HepG2 (cell line): Measurements from ENCODE around the gene NCOA6. TPM values are rescaled to one million over a fixed set of nuclear protein-coding genes. Genes with fewer than 3 reads are reported as not detected.

ENCODE experiments used
- ELF3 ChIP-seq: IDR thresholded peaks from 2 replicates; pipeline ENCODE4 v1.6.1; 2016; ENCODE audit warnings: missing genetic modification reagents, missing compliant biosample characterization
- FOXJ3 ChIP-seq: sonication (generic); formaldehyde crosslinking; IDR thresholded peaks from 2 replicates; pipeline ENCODE4 v1.4.0; 2020; ENCODE audit warnings: missing genetic modification reagents, mild to moderate bottlenecking, borderline replicate concordance
- JUN ChIP-seq: sonication (generic); formaldehyde crosslinking; IDR thresholded peaks from 2 replicates; pipeline ENCODE4 v1.4.0; 2020; ENCODE audit warnings: mild to moderate bottlenecking, missing genetic modification reagents
- MBNL3 ChIP-seq: fragments of 250-450 bp; sonication (Bioruptor Pico); conservative IDR thresholded peaks from 2 replicates; pipeline ENCODE4 v1.8.0; 2022; ENCODE audit warnings: mild to moderate bottlenecking, inconsistent platforms
- SETDB1 ChIP-seq: sonication (generic); formaldehyde crosslinking; IDR thresholded peaks from 2 replicates; pipeline ENCODE4 v1.5.1; 2020; ENCODE audit warnings: missing genetic modification reagents, mild to moderate bottlenecking, borderline replicate concordance
- ZNF225 ChIP-seq: sonication (generic); formaldehyde crosslinking; IDR thresholded peaks from 2 replicates; pipeline ENCODE4 v1.4.0; 2020; ENCODE audit warnings: mild to moderate bottlenecking, missing genetic modification reagents
- ZNF7 ChIP-seq: IDR thresholded peaks from 2 replicates; pipeline ENCODE4 v1.6.1; 2016; ENCODE audit warnings: missing biosample characterization, missing genetic modification reagents
- ZNF709 ChIP-seq: sonication (generic); formaldehyde crosslinking; IDR thresholded peaks from 2 replicates; pipeline ENCODE4 v1.5.0; 2020; ENCODE audit warnings: mild to moderate bottlenecking, missing genetic modification reagents
- polyA plus RNA-seq, 8 experiments: library from polyadenylated mRNA; depleted of rRNA in 3 of 8; stranded (reverse) in 7 of 8; unstranded in 1 of 8; fragments of >200 nt; fragmentation: Illumina TruSeq in 4 of 8; extraction: Trizol in 4 of 8; gene quantifications; 2 replicates each; pipeline versions ENCODE4 v1.2.1 to v1.2.3, GENCODE V29; 2011 to 2016; ENCODE audit warnings: low read depth in 4 of 8, missing spikeins in 1 of 8, mixed read lengths in 1 of 8; ENCODE audit not compliant: insufficient read depth in 1 of 8
- total RNA-seq, 5 experiments: library from RNA; depleted of rRNA; stranded (reverse); fragments of >200 nt; fragmentation: Illumina TruSeq; extraction: Trizol; gene quantifications; 2 replicates each; pipeline ENCODE4 v1.2.3, GENCODE V29; 2016; ENCODE audit warnings: low read depth in 1 of 5
- TF ChIP-seq, protein P1 (sequence below): sonication (generic); formaldehyde crosslinking; conservative IDR thresholded peaks from 2 replicates; pipeline ENCODE4 v1.8.0; 2022; ENCODE audit warnings: low read depth, missing genetic modification reagents
- TF ChIP-seq, protein P2 (sequence below): sonication (generic); formaldehyde crosslinking; IDR thresholded peaks from 2 replicates; pipeline ENCODE4 v1.8.1; 2023; ENCODE audit warnings: mild to moderate bottlenecking, missing genetic modification reagents
- TF ChIP-seq, protein P3 (sequence below): IDR thresholded peaks from 2 replicates; pipeline ENCODE4 v1.6.1; 2016; ENCODE audit warnings: low read depth, borderline replicate concordance
- TF ChIP-seq, protein P4 (sequence below): IDR thresholded peaks from 2 replicates; pipeline ENCODE4 v1.6.1; 2016; ENCODE audit warnings: missing genetic modification reagents, missing compliant biosample characterization
- TF ChIP-seq, protein P5 (sequence below): sonication (generic); formaldehyde crosslinking; IDR thresholded peaks from 2 replicates; pipeline ENCODE4 v1.4.0; 2020; ENCODE audit warnings: missing genetic modification reagents, borderline replicate concordance
- TF ChIP-seq, protein P6 (sequence below): sonication (generic); formaldehyde crosslinking; IDR thresholded peaks from 2 replicates; pipeline ENCODE4 v1.5.0; 2020; ENCODE audit warnings: mild to moderate bottlenecking, missing genetic modification reagents, borderline replicate concordance
- TF ChIP-seq, protein P7 (sequence below): sonication (generic); formaldehyde crosslinking; IDR thresholded peaks from 2 replicates; pipeline ENCODE4 v1.4.0; 2020; ENCODE audit warnings: missing genetic modification reagents, borderline replicate concordance

Gene NCOA6
- total and polyA plus RNA-seq, 2 of the 13 experiments (the other 11 are each of a cell fraction or from before 2014, with no cell fraction given), result 11.2 to 29.3 TPM

DNA sequence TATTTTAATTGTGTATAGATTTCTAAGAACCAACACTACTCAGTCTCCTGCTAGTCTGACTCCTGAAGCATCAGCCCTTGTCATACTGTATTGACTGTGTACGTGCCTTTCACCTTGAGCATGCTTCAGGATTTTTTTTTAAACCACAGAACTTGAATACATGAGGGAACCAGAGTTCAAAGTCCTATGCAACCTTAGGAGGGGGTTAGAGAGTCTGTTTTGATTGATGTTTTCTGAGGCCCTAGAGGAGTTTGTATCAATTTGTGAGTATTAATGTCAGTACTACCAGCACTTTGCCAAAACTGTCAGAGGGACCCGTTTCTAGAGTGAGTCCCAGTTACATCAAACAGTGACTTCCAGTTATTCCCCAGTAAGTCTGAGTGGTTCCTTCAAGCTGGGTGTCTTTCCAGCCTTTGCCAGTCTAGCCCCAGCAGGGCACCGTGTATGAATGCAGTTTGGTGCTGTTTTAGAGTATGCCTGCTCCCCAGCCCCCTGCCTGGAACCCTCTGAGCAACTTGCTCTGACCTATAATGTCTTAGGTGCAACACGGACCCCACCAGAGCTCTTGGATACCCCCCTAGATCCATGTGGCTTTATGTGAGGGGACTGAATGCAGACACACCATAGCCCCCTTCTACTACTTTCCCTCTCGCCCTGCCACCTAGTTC is 112.8 kb downstream of the NCOA6 start (continued):
- TF ChIP-seq MBNL3 (CRISPR knock-in tag) (0 out of 2 replicates have a peak, but pooled peaks have one; percentile 75), ELF3 (CRISPR knock-in tag) (peak; percentile 74), JUN (CRISPR knock-in tag) (no peak), FOXJ3 (CRISPR knock-in tag) (0 out of 2 replicates have a peak, but pooled peaks have one; percentile 34), ZNF225 (no peak), SETDB1 (CRISPR knock-in tag) (no peak), ZNF7 (CRISPR knock-in tag) (peak; percentile 83), ZNF709 (no peak)
- TF ChIP-seq, protein P1, sequence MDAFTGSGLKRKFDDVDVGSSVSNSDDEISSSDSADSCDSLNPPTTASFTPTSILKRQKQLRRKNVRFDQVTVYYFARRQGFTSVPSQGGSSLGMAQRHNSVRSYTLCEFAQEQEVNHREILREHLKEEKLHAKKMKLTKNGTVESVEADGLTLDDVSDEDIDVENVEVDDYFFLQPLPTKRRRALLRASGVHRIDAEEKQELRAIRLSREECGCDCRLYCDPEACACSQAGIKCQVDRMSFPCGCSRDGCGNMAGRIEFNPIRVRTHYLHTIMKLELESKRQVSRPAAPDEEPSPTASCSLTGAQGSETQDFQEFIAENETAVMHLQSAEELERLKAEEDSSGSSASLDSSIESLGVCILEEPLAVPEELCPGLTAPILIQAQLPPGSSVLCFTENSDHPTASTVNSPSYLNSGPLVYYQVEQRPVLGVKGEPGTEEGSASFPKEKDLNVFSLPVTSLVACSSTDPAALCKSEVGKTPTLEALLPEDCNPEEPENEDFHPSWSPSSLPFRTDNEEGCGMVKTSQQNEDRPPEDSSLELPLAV (CRISPR knock-in tag), result no peak
- TF ChIP-seq, protein P2, sequence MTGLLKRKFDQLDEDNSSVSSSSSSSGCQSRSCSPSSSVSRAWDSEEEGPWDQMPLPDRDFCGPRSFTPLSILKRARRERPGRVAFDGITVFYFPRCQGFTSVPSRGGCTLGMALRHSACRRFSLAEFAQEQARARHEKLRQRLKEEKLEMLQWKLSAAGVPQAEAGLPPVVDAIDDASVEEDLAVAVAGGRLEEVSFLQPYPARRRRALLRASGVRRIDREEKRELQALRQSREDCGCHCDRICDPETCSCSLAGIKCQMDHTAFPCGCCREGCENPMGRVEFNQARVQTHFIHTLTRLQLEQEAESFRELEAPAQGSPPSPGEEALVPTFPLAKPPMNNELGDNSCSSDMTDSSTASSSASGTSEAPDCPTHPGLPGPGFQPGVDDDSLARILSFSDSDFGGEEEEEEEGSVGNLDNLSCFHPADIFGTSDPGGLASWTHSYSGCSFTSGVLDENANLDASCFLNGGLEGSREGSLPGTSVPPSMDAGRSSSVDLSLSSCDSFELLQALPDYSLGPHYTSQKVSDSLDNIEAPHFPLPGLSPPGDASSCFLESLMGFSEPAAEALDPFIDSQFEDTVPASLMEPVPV (CRISPR knock-in tag), result no peak
- TF ChIP-seq, protein P3, sequence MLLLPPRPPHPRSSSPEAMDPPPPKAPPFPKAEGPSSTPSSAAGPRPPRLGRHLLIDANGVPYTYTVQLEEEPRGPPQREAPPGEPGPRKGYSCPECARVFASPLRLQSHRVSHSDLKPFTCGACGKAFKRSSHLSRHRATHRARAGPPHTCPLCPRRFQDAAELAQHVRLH (CRISPR knock-in tag), result no peak
- TF ChIP-seq, protein P4, sequence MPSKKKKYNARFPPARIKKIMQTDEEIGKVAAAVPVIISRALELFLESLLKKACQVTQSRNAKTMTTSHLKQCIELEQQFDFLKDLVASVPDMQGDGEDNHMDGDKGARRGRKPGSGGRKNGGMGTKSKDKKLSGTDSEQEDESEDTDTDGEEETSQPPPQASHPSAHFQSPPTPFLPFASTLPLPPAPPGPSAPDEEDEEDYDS (CRISPR knock-in tag), result peak; percentile 69
- TF ChIP-seq, protein P5, sequence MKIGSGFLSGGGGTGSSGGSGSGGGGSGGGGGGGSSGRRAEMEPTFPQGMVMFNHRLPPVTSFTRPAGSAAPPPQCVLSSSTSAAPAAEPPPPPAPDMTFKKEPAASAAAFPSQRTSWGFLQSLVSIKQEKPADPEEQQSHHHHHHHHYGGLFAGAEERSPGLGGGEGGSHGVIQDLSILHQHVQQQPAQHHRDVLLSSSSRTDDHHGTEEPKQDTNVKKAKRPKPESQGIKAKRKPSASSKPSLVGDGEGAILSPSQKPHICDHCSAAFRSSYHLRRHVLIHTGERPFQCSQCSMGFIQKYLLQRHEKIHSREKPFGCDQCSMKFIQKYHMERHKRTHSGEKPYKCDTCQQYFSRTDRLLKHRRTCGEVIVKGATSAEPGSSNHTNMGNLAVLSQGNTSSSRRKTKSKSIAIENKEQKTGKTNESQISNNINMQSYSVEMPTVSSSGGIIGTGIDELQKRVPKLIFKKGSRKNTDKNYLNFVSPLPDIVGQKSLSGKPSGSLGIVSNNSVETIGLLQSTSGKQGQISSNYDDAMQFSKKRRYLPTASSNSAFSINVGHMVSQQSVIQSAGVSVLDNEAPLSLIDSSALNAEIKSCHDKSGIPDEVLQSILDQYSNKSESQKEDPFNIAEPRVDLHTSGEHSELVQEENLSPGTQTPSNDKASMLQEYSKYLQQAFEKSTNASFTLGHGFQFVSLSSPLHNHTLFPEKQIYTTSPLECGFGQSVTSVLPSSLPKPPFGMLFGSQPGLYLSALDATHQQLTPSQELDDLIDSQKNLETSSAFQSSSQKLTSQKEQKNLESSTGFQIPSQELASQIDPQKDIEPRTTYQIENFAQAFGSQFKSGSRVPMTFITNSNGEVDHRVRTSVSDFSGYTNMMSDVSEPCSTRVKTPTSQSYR (CRISPR knock-in tag), result peak; percentile 51; the same call in 1 of the 2 replicates
- TF ChIP-seq, protein P6, sequence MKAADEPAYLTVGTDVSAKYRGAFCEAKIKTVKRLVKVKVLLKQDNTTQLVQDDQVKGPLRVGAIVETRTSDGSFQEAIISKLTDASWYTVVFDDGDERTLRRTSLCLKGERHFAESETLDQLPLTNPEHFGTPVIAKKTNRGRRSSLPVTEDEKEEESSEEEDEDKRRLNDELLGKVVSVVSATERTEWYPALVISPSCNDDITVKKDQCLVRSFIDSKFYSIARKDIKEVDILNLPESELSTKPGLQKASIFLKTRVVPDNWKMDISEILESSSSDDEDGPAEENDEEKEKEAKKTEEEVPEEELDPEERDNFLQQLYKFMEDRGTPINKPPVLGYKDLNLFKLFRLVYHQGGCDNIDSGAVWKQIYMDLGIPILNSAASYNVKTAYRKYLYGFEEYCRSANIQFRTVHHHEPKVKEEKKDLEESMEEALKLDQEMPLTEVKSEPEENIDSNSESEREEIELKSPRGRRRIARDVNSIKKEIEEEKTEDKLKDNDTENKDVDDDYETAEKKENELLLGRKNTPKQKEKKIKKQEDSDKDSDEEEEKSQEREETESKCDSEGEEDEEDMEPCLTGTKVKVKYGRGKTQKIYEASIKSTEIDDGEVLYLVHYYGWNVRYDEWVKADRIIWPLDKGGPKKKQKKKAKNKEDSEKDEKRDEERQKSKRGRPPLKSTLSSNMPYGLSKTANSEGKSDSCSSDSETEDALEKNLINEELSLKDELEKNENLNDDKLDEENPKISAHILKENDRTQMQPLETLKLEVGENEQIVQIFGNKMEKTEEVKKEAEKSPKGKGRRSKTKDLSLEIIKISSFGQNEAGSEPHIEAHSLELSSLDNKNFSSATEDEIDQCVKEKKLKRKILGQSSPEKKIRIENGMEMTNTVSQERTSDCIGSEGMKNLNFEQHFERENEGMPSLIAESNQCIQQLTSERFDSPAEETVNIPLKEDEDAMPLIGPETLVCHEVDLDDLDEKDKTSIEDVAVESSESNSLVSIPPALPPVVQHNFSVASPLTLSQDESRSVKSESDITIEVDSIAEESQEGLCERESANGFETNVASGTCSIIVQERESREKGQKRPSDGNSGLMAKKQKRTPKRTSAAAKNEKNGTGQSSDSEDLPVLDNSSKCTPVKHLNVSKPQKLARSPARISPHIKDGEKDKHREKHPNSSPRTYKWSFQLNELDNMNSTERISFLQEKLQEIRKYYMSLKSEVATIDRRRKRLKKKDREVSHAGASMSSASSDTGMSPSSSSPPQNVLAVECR (CRISPR knock-in tag), result peak; percentile 14; the same call in 1 of the 2 replicates
- TF ChIP-seq, protein P7, sequence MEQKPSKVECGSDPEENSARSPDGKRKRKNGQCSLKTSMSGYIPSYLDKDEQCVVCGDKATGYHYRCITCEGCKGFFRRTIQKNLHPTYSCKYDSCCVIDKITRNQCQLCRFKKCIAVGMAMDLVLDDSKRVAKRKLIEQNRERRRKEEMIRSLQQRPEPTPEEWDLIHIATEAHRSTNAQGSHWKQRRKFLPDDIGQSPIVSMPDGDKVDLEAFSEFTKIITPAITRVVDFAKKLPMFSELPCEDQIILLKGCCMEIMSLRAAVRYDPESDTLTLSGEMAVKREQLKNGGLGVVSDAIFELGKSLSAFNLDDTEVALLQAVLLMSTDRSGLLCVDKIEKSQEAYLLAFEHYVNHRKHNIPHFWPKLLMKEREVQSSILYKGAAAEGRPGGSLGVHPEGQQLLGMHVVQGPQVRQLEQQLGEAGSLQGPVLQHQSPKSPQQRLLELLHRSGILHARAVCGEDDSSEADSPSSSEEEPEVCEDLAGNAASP, result peak; percentile 80; the same call in 1 of the 2 replicates
